CD14-positive monocyte (primary cell): ENCODE data around the gene CENPX. TPM values are rescaled to one million over a fixed set of nuclear protein-coding genes. Genes with fewer than 3 reads are reported as not detected.

ENCODE experiments used
- DNase-seq, 3 donors: peaks; one replicate each; pipeline ENCODE4 v3.0.0-alpha.2; 2011 to 2022
- H2AFZ ChIP-seq: 2 replicates; pipeline ENCODE4 v1.6.0; 2012; ENCODE audit warnings: mild to moderate bottlenecking, low read depth, low read length, inconsistent platforms; ENCODE audit not compliant: insufficient read depth, poor library complexity, severe bottlenecking
- H3K27ac ChIP-seq, 2 donors: 1 replicate in 1 of 2; 2 replicates in 1 of 2; pipeline ENCODE4 v1.5.1; 2012 to 2013; ENCODE audit warnings: low read length in 2 of 2, control low read depth in 1 of 2, inconsistent platforms in 1 of 2, low read depth in 1 of 2, mild to moderate bottlenecking in 1 of 2
- H3K27me3 ChIP-seq, 2 donors: one replicate each; pipeline versions ENCODE4 v1.6.0 to v1.6.1; 2011 to 2013; ENCODE audit warnings: low read length in 2 of 2; ENCODE audit not compliant: control insufficient read depth in 2 of 2, insufficient read depth in 2 of 2
- H3K36me3 ChIP-seq, 2 donors: replicated peaks in 1 of 2; 1 replicate in 1 of 2; 2 replicates in 1 of 2; pipeline versions ENCODE4 v1.5.1 to v1.6.1; 2012 to 2013; ENCODE audit warnings: low read length in 2 of 2, control low read depth in 1 of 2, inconsistent platforms in 1 of 2, mild to moderate bottlenecking in 1 of 2; ENCODE audit not compliant: insufficient read depth in 2 of 2, control insufficient read depth in 1 of 2
- H3K4me1 ChIP-seq, 2 donors: 1 replicate in 1 of 2; 2 replicates in 1 of 2; pipeline versions ENCODE4 v1.5.1 to v1.6.1; 2012 to 2013; ENCODE audit warnings: low read length in 2 of 2, control low read depth in 1 of 2, inconsistent platforms in 1 of 2, mild to moderate bottlenecking in 1 of 2, moderate library complexity in 1 of 2; ENCODE audit not compliant: insufficient read depth in 2 of 2, control insufficient read depth in 1 of 2
- H3K4me2 ChIP-seq: replicated peaks from 2 replicates; pipeline ENCODE3; 2012; ENCODE audit warnings: low read length, moderate library complexity, mild to moderate bottlenecking; ENCODE audit not compliant: poor library complexity, severe bottlenecking; ENCODE audit errors: extremely low read depth
- H3K4me3 ChIP-seq, 3 experiments: fragments of 200-600 bp in 1 of 3; sonication (generic) in 1 of 3; replicated peaks in 1 of 3; 1 replicate in 2 of 3; 2 replicates in 1 of 3; pipeline ENCODE4 v1.5.1; 2011 to 2013; ENCODE audit warnings: low read length in 3 of 3, mild to moderate bottlenecking in 3 of 3, control low read depth in 2 of 3, low read depth in 2 of 3, inconsistent platforms in 1 of 3, moderate library complexity in 1 of 3
- H3K79me2 ChIP-seq: 2 replicates; pipeline ENCODE4 v1.6.0; 2012; ENCODE audit warnings: mild to moderate bottlenecking, control low read depth, inconsistent platforms, low read length, moderate library complexity; ENCODE audit not compliant: insufficient read depth
- H3K9ac ChIP-seq: 2 replicates; pipeline ENCODE4 v1.6.0; 2017; ENCODE audit warnings: low read length, mild to moderate bottlenecking; ENCODE audit not compliant: insufficient read depth, poor library complexity, severe bottlenecking
- H3K9me3 ChIP-seq, 2 donors: replicated peaks in 1 of 2; 1 replicate in 1 of 2; 2 replicates in 1 of 2; pipeline versions ENCODE4 v1.5.1 to v1.6.1; 2012 to 2013; ENCODE audit warnings: low read length in 2 of 2, control low read depth in 1 of 2; ENCODE audit not compliant: control insufficient read depth in 1 of 2, insufficient read depth in 1 of 2
- H4K20me1 ChIP-seq: 2 replicates; pipeline ENCODE4 v1.6.0; 2012; ENCODE audit warnings: mild to moderate bottlenecking, low read length, control low read depth, moderate library complexity; ENCODE audit not compliant: insufficient read depth
- H3K27ac Mint-ChIP-seq, 7 donors: one replicate each; pipeline ENCODE4 v1.8.0; 2020; ENCODE audit warnings: mild to moderate bottlenecking in 7 of 7, mixed read lengths in 7 of 7, moderate library complexity in 6 of 7, inconsistent platforms in 2 of 7
- H3K27me3 Mint-ChIP-seq, 3 donors: one replicate each; pipeline ENCODE4 v1.8.0; 2021 to 2022; ENCODE audit warnings: low read depth in 3 of 3, mild to moderate bottlenecking in 3 of 3, mixed read lengths in 3 of 3, moderate library complexity in 3 of 3, inconsistent platforms in 1 of 3
- H3K36me3 Mint-ChIP-seq, 2 donors: one replicate each; pipeline ENCODE4 v1.8.0; 2020; ENCODE audit warnings: mixed read lengths in 2 of 2, inconsistent platforms in 1 of 2, mild to moderate bottlenecking in 1 of 2
- H3K4me1 Mint-ChIP-seq: one replicate; pipeline ENCODE4 v1.8.0; 2020; ENCODE audit warnings: mild to moderate bottlenecking, mixed read lengths
- H3K4me3 Mint-ChIP-seq, 2 donors: one replicate each; pipeline ENCODE4 v1.8.0; 2020; ENCODE audit warnings: mild to moderate bottlenecking in 2 of 2, mixed read lengths in 2 of 2, moderate library complexity in 1 of 2
- H3K9me3 Mint-ChIP-seq, 7 donors: one replicate each; pipeline ENCODE4 v1.8.0; 2020 to 2022; ENCODE audit warnings: mixed read lengths in 7 of 7, mild to moderate bottlenecking in 6 of 7, moderate library complexity in 6 of 7, inconsistent platforms in 2 of 7
- WGBS: methylation state at CpG from one replicate; pipeline ENCODE4 v1.1.5; 2013; ENCODE audit warnings: missing lambda C conversion rate; ENCODE audit not compliant: insufficient coverage; 5-methylcytosine and 5-hydroxymethylcytosine counted together
- intact Hi-C, 2 donors: fragments of 100-400 bp; cut with micrococcal nuclease; formaldehyde crosslinking; loops; one replicate each; pipeline versions ENCODE4 v1.15.0 to v1.15.1; 2023
- polyA plus RNA-seq, 3 donors: library from polyadenylated mRNA; depleted of rRNA in 1 of 3; unstranded in 2 of 3; stranded (reverse) in 1 of 3; fragments of 300-500 nt in 2 of 3; fragments of >200 nt in 1 of 3; fragmentation: Illumina TruSeq in 2 of 3; gene quantifications; 1 replicate in 2 of 3; 2 replicates in 1 of 3; pipeline ENCODE4 v1.2.3, GENCODE V29; 2012 to 2021
- TF ChIP-seq, protein P1 (sequence below): fragments of 200-600 bp; IDR thresholded peaks from one replicate; pipeline ENCODE4 v1.8.0; 2022; ENCODE audit warnings: antibody characterized with exemption, mild to moderate bottlenecking

The CENPX gene
- polyA plus RNA-seq, 3 donors = 47.7 to 57.0 (median 55.9) TPM

DNA sequence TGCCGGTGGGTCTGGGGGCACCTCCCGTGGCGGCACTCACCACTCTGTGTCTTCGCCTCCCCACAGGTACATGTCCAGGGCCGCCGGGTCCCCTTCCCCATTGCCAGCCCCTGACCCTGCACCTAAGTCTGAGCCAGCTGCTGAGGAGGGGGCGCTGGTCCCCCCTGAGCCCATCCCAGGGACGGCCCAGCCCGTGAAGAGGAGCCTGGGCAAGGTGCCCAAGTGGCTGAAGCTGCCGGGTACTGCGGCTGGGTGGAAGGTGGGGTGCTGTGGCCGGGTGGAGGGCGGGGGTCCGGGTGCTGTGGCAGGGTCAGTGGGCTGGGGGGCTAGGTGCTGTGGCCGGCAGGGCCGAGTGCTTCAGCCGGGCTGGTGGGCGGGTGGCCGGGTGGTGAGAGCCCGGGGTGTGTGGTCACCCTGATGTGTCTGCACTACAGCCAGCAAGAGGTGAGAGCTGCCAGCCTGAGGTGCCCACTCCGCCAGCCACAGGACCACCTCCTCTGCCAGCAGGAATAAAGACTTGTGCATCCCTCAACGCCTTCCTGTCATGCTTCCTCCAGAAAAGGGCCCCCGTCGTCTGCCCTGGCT is 5.7 kb downstream of the CENPX start:
- peaks cover 11 to 13% of the 10 kb centered on the region in 2 donors for H3K4me1 ChIP-seq

DNA sequence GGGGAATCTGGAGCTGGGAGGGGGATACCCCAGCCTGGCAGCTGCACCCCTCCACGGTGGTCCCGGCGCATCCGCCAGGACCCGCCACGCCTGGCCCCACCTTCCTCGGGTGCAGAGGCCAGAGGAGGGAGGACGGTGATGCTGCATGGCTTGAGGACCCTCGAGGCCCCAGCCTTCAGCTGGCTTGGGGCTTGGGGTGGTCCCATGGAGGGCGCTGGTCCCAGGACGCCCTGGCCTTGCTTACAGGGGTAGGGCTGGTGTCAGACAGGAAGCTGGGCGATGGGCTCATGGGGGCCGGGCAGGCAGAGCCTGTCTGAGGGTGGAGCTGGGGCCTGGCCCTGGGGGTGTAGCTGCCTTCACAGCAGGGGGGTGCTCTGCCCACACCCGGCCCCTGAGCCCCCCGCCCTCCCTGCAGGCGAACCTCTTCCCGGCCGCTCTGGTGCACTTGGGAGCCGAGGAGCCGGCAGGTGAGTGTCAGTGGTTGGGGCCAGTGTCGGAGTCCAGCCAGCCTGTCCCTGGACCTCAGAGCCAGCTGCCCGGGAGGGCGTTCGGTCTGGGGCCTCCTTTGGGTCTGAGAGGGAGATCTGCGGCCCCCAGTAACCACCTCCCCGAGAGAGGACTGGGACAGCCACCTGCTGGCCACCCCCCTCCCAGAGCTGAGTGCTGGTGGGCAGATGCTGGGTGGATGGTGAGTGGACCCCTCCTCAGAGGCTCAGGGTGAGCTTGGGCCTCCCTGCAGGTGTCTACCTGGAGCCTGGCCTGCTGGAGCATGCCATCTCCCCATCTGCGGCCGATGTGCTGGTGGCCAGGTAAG is 6.4 kb downstream of the CENPX start:
- WGBS = 93% methylated on average over 21 of the region's 28 CpGs
- H3K9me3 Mint-ChIP-seq = no peaks in the 10 kb centered on the region
- Histone ChIP-seq H2AFZ (no peak overlapping the region), H3K36me3 (peaks cover 15 to 17% of the 10 kb centered on the region in 2 donors), H3K27ac (no peak overlapping the region), H3K4me2 (no peak overlapping the region), H3K9me3 (no peaks in the 10 kb centered on the region), H4K20me1 (peaks cover 20% of the 10 kb centered on the region), H3K4me1 (peaks cover 4 to 6% of the 10 kb centered on the region in 2 donors), H3K4me3 (no peak overlapping the region), H3K9ac (no peak overlapping the region), H3K79me2 (peaks cover 11% of the 10 kb centered on the region), H3K27me3 (no peaks in the 10 kb centered on the region)
- DNase-seq = no peak
- H3K36me3 Mint-ChIP-seq = peaks cover 9 to 19% of the 10 kb centered on the region in 2 donors
- intact Hi-C loops = no loop called here
- no peak overlapping the region for H3K27ac Mint-ChIP-seq
- peaks cover 0 to 2% (median 0%) of the 10 kb centered on the region in 3 donors for H3K27me3 Mint-ChIP-seq
- H3K4me1 Mint-ChIP-seq = peaks cover 5% of the 10 kb centered on the region
- TF ChIP-seq, protein P1, sequence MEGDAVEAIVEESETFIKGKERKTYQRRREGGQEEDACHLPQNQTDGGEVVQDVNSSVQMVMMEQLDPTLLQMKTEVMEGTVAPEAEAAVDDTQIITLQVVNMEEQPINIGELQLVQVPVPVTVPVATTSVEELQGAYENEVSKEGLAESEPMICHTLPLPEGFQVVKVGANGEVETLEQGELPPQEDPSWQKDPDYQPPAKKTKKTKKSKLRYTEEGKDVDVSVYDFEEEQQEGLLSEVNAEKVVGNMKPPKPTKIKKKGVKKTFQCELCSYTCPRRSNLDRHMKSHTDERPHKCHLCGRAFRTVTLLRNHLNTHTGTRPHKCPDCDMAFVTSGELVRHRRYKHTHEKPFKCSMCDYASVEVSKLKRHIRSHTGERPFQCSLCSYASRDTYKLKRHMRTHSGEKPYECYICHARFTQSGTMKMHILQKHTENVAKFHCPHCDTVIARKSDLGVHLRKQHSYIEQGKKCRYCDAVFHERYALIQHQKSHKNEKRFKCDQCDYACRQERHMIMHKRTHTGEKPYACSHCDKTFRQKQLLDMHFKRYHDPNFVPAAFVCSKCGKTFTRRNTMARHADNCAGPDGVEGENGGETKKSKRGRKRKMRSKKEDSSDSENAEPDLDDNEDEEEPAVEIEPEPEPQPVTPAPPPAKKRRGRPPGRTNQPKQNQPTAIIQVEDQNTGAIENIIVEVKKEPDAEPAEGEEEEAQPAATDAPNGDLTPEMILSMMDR = no peak
- no peak overlapping the region for H3K4me3 Mint-ChIP-seq

More for the DNA sequence above, 5.7 kb downstream of the CENPX start:
- Histone ChIP-seq H3K4me2 (no peak overlapping the region), H4K20me1 (peaks cover 27% of the 10 kb centered on the region), H3K27ac (no peak overlapping the region), H3K79me2 (peaks cover 18% of the 10 kb centered on the region), H3K9me3 (no peaks in the 10 kb centered on the region), H3K27me3 (no peaks in the 10 kb centered on the region), H3K4me3 (no peak overlapping the region), H3K9ac (no peak overlapping the region), H2AFZ (no peak overlapping the region), H3K36me3 (peaks cover 8 to 17% of the 10 kb centered on the region in 2 donors)
- H3K4me1 Mint-ChIP-seq = peaks cover 12% of the 10 kb centered on the region
- peaks cover 0 to 1% (median 0%) of the 10 kb centered on the region in 3 donors for H3K27me3 Mint-ChIP-seq
- no peak for DNase-seq
- TF ChIP-seq, protein P1 = no peak
- no peak overlapping the region for H3K27ac Mint-ChIP-seq
- intact Hi-C loops = no loop called here
- H3K4me3 Mint-ChIP-seq = no peak overlapping the region
- H3K9me3 Mint-ChIP-seq = no peaks in the 10 kb centered on the region
- H3K36me3 Mint-ChIP-seq = peaks cover 6 to 17% of the 10 kb centered on the region in 2 donors
- 97% methylated on average over 21 of the region's 24 CpGs for whole genome bisulfite sequencing
